ENCODE data around the gene NTRK3. TPM values are rescaled to one million over a fixed set of nuclear protein-coding genes. Genes with fewer than 3 reads are reported as not detected.

NTRK3 gene
- polyA plus RNA-seq, 1 donor from 2014 or later, result 42.7 TPM

DNA sequence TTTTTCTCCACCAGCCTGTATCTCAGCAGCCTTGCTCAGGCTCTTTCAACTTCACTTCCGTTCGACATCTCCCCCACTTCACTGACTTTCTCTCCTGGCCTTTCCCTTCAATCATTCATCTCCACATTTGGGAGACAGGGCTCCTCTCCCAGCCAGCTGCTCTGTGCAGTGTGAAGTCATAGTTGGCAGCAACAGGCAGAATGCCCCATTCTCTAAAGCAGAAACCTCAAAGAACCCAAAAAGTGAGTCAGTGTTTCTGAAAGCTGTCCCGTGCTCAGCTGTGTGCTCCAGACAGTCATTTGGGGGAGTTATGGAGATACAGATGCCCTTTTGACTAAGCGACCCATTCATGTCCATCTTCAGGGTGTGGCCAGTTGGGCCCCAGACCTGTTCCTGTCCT lies 54.3 kb downstream of the NTRK3 start:
- Histone ChIP-seq H2AFZ (ENCODE audit: low read depth, low read length) (no peak overlapping the region), H3F3A (ENCODE audit: insufficient read depth, low read length, poor library complexity, severe bottlenecking) (no peaks in the 10 kb centered on the region), H3K27ac (ENCODE audit: low read length) (no peak overlapping the region), H4K20me1 (ENCODE audit: insufficient read depth) (peaks cover 5% of the 10 kb centered on the region), H3K9ac (ENCODE audit: low read length) (no peak overlapping the region), H3K4me3 (ENCODE audit: low read length) (no peak overlapping the region), H3K9me2 (ENCODE audit: insufficient read depth, low read length) (no peaks in the 10 kb centered on the region), H3K4me2 (ENCODE audit: low read length) (no peak overlapping the region), H3K9me3 (ENCODE audit: low read length) (no peaks in the 10 kb centered on the region), H3K36me3 (ENCODE audit: insufficient read depth, low read length) (no peaks in the 10 kb centered on the region), H3K27me3 (ENCODE audit: insufficient read depth, low read depth, low read length) (no peaks in the 10 kb centered on the region), H3K79me2 (replicated peaks; ENCODE audit: insufficient read depth, low read length) (no peaks in the 10 kb centered on the region)
- TF ChIP-seq SMC3 (conservative IDR thresholded peaks at IDR 0.05; ENCODE audit: poor library complexity) (no peak), MXI1 (conservative IDR thresholded peaks at IDR 0.05; ENCODE audit: poor library complexity, severe bottlenecking) (no peak), TAF1 (IDR thresholded peaks at IDR 0.05; ENCODE audit: low read depth) (no peak), EP300 (conservative IDR thresholded peaks at IDR 0.05; ENCODE audit: poor library complexity, severe bottlenecking) (no peak), POLR2AphosphoS5 (IDR thresholded peaks at IDR 0.05) (no peak), EZH2 (IDR thresholded peaks at IDR 0.05; ENCODE audit: borderline replicate concordance, insufficient read depth, low read length, poor library complexity, severe bottlenecking) (no peak), RAD21 (conservative IDR thresholded peaks at IDR 0.05) (no peak)
- TF ChIP-seq, protein P1, sequence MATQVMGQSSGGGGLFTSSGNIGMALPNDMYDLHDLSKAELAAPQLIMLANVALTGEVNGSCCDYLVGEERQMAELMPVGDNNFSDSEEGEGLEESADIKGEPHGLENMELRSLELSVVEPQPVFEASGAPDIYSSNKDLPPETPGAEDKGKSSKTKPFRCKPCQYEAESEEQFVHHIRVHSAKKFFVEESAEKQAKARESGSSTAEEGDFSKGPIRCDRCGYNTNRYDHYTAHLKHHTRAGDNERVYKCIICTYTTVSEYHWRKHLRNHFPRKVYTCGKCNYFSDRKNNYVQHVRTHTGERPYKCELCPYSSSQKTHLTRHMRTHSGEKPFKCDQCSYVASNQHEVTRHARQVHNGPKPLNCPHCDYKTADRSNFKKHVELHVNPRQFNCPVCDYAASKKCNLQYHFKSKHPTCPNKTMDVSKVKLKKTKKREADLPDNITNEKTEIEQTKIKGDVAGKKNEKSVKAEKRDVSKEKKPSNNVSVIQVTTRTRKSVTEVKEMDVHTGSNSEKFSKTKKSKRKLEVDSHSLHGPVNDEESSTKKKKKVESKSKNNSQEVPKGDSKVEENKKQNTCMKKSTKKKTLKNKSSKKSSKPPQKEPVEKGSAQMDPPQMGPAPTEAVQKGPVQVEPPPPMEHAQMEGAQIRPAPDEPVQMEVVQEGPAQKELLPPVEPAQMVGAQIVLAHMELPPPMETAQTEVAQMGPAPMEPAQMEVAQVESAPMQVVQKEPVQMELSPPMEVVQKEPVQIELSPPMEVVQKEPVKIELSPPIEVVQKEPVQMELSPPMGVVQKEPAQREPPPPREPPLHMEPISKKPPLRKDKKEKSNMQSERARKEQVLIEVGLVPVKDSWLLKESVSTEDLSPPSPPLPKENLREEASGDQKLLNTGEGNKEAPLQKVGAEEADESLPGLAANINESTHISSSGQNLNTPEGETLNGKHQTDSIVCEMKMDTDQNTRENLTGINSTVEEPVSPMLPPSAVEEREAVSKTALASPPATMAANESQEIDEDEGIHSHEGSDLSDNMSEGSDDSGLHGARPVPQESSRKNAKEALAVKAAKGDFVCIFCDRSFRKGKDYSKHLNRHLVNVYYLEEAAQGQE (IDR thresholded peaks at IDR 0.05; ENCODE audit: borderline replicate concordance), result no peak
- TF ChIP-seq, protein P2, sequence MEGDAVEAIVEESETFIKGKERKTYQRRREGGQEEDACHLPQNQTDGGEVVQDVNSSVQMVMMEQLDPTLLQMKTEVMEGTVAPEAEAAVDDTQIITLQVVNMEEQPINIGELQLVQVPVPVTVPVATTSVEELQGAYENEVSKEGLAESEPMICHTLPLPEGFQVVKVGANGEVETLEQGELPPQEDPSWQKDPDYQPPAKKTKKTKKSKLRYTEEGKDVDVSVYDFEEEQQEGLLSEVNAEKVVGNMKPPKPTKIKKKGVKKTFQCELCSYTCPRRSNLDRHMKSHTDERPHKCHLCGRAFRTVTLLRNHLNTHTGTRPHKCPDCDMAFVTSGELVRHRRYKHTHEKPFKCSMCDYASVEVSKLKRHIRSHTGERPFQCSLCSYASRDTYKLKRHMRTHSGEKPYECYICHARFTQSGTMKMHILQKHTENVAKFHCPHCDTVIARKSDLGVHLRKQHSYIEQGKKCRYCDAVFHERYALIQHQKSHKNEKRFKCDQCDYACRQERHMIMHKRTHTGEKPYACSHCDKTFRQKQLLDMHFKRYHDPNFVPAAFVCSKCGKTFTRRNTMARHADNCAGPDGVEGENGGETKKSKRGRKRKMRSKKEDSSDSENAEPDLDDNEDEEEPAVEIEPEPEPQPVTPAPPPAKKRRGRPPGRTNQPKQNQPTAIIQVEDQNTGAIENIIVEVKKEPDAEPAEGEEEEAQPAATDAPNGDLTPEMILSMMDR (IDR thresholded peaks at IDR 0.05; ENCODE audit: poor library complexity, severe bottlenecking), result no peak

GRCh38 chr15:88201207-88201606 lies 55.3 kb downstream of the NTRK3 start:
- H3K4me3 ChIP-seq (ENCODE audit: low read length), result no peak overlapping the region
- TF ChIP-seq RAD21 (conservative IDR thresholded peaks at IDR 0.05) (no peak), MXI1 (conservative IDR thresholded peaks at IDR 0.05; ENCODE audit: poor library complexity, severe bottlenecking) (no peak), POLR2AphosphoS5 (IDR thresholded peaks at IDR 0.05) (no peak), SMC3 (conservative IDR thresholded peaks at IDR 0.05; ENCODE audit: poor library complexity) (no peak), EP300 (conservative IDR thresholded peaks at IDR 0.05; ENCODE audit: poor library complexity, severe bottlenecking) (no peak)
- TF ChIP-seq, protein P2 (IDR thresholded peaks at IDR 0.05; ENCODE audit: poor library complexity, severe bottlenecking), result no peak
- TF ChIP-seq, protein P1 (IDR thresholded peaks at IDR 0.05; ENCODE audit: borderline replicate concordance), result no peak
- no peak overlapping the region for H3K9ac ChIP-seq (ENCODE audit: low read length)
- H3K79me2 ChIP-seq (replicated peaks; ENCODE audit: insufficient read depth, low read length), result no peaks in the 10 kb centered on the region
- H3K36me3 ChIP-seq (ENCODE audit: insufficient read depth, low read length), result no peaks in the 10 kb centered on the region
- H3K27me3 ChIP-seq (ENCODE audit: insufficient read depth, low read depth, low read length), result no peaks in the 10 kb centered on the region
- H3F3A ChIP-seq (ENCODE audit: insufficient read depth, low read length, poor library complexity, severe bottlenecking), result no peaks in the 10 kb centered on the region
- no peaks in the 10 kb centered on the region for H3K9me3 ChIP-seq (ENCODE audit: low read length)
- peaks cover 5% of the 10 kb centered on the region for H4K20me1 ChIP-seq (ENCODE audit: insufficient read depth)
- no peaks in the 10 kb centered on the region for H3K9me2 ChIP-seq (ENCODE audit: insufficient read depth, low read length)
- no peak overlapping the region for H3K4me2 ChIP-seq (ENCODE audit: low read length)
- H2AFZ ChIP-seq (ENCODE audit: low read depth, low read length), result no peak overlapping the region
- H3K27ac ChIP-seq (ENCODE audit: low read length), result no peak overlapping the region

Data from neural cell (in vitro differentiated cells).